Activated CD4-positive, alpha-beta T cell treated with anti-CD3 and anti-CD28 coated beads, Interleukin-2, Interleukin-6, amounts not matched to agents 100 ng/mL and 50 ng/mL, durations not matched to agents 16 hours and 8 hours (primary cell): Measurements from ENCODE around the gene XKR8.

Experiments
- DNase-seq: peaks from one replicate; pipeline ENCODE4 v3.0.0-alpha.2; 2020

XKR8 gene

DNA sequence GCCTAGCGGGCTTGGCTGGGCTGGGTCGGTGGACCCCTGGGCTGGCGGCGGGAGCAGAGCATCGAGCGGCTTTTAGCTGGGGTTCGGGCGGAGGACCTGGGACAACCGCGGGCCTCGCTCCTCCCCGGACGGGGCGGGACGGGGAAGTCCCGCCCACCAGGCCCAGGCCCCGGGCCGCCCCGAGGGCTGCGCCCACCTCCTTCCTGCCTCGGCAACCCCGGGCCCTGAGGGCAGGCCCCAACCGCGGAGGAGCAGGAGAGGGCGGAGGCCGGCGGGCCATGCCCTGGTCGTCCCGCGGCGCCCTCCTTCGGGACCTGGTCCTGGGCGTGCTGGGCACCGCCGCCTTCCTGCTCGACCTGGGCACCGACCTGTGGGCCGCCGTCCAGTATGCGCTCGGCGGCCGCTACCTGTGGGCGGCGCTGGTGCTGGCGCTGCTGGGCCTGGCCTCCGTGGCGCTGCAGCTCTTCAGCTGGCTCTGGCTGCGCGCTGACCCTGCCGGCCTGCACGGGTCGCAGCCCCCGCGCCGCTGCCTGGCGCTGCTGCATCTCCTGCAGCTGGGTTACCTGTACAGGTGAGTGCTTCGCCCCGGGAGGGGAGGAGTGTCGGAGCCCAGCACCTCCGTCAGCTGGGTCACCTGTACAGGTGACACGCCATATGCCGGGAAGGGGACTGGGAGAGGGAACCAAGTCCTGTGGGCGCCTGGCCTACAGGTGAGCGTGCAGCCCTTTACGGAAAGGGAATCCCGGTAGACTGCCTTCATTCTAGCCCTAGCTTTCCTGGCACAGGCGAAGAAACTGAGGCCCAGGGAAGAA, at the start of gene XKR8:
Gene XKR8 (plus strand): TSS at position 182 of the 812 bp plus-strand sequence. CDS start 97 bp downstream, at position 279.
- peak; percentile 87 for DNase-seq

GRCh38 chr1:27912429-27912828, 47.3 kb upstream of the XKR8 start:
- DNase-seq = peak; percentile 65

GRCh38 chr1:27915082-27915575, 44.6 kb upstream of the XKR8 start:
- no peak for DNase-seq

GRCh38 chr1:27922272-27922671, 37.5 kb upstream of the XKR8 start:
- no peak for DNase-seq

DNA sequence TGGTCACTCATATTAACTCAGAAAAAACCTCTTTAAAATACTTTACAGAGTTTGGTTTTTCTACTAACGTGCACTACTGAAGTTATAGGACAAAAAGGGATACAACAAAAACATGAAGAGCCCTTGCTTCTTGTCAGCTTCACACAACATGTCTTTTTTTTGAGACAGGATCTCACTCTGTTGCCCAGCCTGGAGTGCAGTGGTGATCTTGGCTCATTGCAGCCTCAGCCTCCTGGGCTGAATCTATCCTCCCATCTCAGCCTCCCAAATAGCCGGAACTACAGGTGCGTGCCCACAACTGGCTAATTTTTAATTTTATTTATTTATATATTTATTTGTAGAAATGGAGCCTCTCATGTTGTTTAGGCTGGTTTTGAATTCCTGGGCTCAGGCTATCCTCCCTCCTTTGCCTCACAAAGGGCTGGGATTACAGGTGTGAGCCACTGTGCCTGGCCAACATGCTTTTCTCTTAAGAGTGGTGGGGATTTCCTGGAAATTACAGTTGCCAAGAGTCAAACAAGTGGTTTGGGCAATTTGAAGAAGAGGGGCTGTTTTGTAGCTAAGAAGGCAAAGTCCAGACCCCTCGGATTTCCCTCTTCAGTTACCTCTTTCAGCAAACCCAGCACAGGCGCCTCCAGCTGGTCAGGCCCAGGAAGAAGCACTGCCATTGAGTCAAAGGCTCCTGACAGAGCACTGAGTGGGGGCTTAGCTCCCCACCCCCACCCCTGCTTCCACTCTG, 31.4 kb upstream of the XKR8 start:
- DNase-seq = no peak

GRCh38 chr1:27931184-27931583, 28.6 kb upstream of the XKR8 start:
- no peak for DNase-seq

- DNase-seq = no peak
Observed at GRCh38 chr1:27931759-27932158, 28.0 kb upstream of the XKR8 start.

DNA sequence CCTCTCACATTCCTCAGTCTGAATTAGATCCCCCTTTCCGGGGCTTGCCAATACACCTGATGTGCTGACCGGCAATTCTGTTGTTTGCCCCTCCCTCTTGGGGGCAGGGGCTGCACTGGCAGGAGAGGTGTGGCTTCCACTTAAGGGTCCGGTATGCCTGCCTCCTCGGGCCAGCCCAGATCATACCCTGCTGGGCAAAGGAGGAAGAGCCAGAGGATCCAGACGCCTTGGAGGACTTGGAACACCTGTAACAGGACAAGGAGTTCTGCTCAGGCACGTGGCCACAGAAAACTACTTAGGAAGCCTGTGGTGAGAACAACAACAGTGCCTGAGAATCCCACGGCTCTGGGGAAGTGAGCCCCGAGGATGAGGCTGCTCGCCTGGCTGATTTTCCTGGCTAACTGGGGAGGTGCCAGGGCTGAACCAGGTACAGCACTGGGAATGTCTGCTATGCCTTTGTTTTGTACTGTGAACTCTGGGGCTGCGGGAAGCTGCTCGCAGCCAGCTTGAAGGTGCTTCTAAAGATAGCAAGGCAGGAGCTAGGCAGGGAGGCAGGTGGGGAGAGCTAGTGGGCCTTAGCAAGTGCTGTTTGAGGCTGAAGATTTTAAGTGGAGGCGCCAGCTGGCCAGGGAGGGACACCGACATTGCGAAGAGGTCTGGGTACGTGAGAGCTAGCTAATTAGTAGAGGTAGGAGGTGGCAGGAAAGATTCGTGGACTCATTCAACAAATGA, 24.8 kb upstream of the XKR8 start, which contains the start of gene SMPDL3B:
Gene SMPDL3B (plus strand): TSS at position 183 of the 732 bp plus-strand sequence. CDS start 184 bp downstream, at position 367.
- DNase-seq = no peak

- no peak for DNase-seq
Observed at GRCh38 chr1:27935721-27936120, 24.1 kb upstream of the XKR8 start.

DNA sequence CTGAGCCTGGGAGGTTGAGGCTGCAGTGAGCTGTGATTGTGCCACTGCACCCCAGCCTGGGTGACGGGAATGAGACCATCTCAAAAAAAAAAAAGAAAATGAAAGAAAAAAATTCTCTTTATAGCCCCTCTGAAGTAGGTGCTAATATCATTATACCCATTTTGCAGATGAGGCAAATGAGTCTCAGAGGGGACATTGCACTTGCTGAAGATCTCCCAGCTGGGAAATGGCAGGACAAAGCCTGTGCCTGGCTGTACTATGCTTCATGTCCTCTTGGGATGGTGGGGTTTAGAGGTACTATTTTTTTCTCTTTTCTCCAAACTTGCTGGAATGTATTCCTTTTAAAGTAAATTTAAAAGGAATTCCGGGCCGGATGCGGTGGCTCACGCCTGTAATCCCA, 23.4 kb upstream of the XKR8 start:
- no peak for DNase-seq

DNA sequence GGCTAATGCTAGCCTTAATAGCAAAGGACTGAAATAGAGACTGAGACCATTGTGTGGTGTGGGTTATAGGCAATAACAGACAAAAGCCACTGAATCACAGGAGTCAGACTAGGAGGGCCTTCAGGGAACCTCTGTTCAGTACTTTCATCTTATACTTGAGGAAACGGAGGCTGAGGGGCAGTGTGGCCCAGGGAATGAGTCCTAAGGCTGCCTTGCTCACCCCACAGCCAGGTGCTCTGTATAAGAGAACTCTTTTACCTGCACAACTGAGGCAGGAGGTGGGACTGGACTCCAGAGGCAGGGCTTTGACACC, 22.3 kb upstream of the XKR8 start:
- DNase-seq = no peak

DNA sequence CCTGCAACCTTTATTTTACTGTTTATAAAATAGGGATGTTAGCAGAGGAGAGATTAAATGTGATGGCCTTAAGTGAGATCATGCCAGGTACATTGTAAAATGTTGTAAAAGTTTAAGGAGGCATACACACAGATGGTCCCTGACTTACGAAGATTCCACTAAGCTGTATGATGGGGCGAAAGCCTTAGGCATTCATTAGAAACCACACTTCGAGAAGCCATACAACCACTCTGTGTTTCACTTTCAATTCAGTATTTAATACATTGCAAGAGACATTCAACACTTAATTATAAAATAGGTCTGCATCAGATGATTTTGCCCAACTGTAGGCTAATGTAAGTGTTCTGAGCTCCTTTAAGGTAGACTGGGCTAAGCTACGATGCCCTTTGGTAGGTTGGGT, 21.3 kb upstream of the XKR8 start:
- DNase-seq = no peak

GRCh38 chr1:27940297-27940696, 19.5 kb upstream of the XKR8 start:
- peak; percentile 78 for DNase-seq

GRCh38 chr1:27940870-27941560, 18.8 kb upstream of the XKR8 start:
- no peak for DNase-seq

DNA sequence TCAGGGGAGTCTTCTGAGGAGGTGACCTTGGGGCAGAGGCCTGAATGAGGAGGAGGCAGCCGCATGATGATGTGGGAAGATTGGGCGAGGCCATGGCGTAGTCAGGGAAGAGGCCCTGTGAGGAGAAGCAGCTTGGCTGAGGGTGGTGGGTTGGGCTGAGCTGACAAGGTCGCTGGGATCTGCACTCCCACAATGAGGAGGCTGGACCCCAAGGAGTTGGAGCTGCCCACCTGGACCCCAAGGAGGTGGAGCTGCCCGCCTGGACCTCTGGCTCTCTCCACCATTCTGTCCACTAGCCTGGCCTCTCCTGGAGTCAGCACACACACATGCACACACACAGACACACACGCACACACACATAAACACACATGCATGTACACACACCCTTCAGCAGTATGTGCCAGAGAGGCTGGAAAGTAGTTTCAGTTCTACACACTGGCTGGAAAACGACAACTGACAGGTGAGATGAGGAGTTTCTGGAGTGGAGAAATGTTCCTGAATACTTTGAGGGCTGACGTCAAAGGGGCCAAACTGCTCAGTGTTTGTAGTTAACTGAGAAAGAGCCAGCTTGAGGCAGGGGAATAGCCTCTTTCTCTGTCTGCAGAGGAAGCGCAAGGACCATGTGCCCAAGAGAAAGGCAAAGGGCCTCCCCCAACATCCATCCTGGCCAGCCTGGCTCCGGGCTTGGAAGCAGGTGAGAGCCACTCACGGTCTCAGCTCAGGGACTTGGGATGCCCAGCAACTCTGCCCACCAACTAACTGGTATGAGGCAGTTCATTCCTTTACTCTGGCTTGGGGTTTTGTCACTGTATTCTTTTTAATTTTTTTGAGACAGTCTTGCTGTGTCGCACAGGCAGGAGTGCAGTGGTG, 17.9 kb upstream of the XKR8 start:
- DNase-seq = no peak

DNA sequence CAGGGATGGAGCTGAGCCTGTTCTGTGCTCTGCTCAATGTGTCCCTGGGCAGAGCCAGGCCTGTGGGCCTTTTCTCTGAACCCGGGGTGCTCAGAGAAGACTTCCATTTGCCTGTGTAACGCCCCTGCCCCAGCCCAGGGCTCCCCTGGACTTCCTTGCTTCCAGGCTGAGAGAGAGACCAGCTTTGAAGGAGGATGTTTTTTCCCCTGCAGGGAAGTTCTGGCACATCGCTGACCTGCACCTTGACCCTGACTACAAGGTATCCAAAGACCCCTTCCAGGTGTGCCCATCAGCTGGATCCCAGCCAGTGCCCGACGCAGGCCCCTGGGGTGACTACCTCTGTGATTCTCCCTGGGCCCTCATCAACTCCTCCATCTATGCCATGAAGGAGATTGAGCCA, 14.8 kb upstream of the XKR8 start:
- no peak for DNase-seq

GRCh38 chr1:27949027-27949426, 10.7 kb upstream of the XKR8 start:
- DNase-seq = no peak

DNA sequence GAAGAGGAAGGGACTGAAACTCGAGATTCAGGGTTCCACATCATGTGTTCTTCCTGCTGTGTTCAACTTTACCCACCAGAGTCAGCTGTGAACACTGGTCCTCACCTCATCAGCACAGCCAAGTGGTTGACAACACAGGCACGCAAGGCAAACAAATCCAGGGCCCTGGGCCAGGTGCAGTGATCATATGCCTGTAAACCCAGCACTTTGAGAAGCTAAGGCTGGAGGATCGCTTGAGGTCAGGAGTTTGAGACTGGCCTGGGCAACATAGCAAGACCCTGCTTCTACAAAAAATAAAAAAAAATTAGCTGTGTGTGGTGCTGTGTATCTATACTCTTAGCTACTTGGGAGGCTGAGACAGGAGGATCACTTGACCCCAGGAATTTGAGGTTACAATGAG, 8.4 kb upstream of the XKR8 start:
- no peak for DNase-seq

GRCh38 chr1:27952147-27952546, 7.6 kb upstream of the XKR8 start:
- DNase-seq = no peak

DNA sequence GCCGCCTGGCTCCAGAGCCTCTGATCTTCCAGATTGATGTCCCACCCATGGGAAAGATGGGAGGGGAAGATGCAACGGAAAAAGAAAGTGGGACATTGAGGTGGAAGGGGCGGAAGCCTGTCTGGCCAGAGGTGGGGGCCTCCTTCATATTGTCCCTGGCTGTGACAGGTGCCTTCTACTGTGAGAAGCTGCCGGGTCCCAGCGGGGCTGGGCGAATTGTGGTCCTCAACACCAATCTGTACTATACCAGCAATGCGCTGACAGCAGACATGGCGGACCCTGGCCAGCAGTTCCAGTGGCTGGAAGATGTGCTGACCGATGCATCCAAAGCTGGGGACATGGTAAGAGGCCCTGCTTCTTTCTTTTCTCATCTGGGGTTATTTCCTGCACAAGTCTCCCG, 5.6 kb upstream of the XKR8 start:
- DNase-seq = no peak

DNA sequence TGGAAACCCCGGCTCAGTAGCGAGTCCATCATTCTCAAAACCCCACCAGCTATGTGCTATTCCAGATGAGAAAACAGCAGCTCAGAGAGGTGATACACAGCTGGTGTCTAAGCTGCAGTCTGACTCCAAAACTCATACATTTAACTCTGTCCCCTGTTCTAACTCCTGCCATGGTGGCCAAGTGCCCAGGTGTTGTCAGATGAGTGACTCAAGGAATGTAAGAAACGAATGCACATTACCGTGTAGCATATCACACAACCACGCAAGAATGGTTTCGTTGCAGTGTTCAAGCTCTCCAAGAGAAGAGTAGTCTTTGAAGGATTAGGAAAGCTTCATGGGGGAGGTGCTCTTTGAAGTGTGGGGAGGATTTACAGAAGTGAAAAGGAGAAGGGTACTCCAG, 4.7 kb upstream of the XKR8 start:
- DNase-seq = no peak

GRCh38 chr1:27956761-27957160, 3.0 kb upstream of the XKR8 start:
- DNase-seq = no peak
